NCI-H2196 (cell line): ENCODE results near the gene DGCR8.

Experiments used
- DNase-seq: peaks from one replicate; lab custom pipeline; 2025; ENCODE audit not compliant: unreplicated experiment; lab: John Stamatoyannopoulos, UW

Gene DGCR8

DNA sequence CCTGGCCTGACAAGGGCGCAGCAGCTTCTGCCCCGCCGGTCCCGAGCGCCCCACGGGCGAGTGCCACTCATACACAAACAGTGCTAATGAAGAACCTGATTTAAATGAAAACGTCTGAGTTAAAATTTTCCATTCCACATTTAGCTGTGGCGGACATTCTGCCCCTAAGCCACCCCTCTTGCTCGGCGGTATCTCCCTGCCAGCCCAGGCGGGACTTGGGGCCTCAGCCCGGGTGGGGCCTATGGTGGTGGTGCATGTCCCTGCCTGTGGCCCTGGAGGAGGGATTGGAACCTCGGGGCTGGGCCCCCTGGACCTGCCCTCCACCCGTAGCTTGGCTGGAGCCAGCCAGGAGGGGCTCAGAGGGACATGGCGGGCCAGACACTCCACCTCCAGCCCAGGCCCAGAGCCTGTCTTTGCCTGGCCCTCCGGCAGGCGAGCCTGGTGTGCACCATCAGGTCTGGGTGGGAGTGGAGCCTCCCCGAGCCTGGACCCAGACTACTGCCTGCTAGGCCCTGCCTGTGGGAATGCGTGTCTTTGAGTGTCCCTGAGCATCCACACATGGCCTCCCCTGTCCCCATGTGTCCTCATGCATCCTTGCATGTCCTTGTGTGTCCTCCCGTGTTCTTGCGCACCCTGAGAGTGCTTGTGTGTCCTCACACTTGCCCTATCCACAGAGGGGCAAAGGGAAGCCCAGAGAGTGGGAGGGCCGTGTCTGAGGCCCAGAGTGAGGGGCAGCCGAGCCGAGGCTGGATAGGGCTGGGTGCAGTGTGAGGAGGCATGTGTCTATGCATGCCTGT lies 56.0 kb downstream of the DGCR8 start:
- DNase-seq: no peak

DNA sequence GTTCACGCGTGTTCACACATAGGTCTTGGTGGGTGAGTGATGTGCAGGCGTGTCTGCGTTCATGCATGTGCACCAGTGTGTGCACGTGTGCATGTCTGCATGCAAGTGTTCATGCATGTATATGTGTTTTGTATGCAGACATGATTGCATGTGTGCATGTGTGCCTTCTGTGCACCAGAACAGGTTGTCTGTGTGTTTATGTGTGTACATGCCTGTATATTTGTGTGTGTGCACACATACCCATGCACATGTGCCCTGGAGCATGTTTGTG lies 56.5 kb downstream of the DGCR8 start:
- no peak for DNase-seq

DNA sequence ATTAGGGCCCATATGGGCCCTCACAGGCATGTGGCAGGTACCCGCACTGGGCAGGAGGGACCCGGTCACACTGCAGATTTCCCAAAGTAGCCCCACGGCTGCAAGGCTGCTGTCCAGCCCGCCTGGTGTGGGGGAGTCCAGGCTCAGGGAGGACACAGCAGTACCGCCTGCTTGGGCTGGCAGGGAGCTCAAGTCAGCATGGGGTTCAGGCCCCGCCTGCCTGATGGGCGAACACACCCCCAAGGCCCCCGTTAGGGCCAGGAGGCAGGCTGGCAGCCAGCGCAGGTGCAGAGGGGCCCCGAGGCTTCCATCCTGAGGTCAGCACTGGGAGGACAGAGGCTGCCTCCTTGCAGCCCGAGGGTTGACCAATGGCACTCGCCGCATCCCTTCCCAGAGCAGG lies 57.1 kb downstream of the DGCR8 start:
- DNase-seq: no peak

DNA sequence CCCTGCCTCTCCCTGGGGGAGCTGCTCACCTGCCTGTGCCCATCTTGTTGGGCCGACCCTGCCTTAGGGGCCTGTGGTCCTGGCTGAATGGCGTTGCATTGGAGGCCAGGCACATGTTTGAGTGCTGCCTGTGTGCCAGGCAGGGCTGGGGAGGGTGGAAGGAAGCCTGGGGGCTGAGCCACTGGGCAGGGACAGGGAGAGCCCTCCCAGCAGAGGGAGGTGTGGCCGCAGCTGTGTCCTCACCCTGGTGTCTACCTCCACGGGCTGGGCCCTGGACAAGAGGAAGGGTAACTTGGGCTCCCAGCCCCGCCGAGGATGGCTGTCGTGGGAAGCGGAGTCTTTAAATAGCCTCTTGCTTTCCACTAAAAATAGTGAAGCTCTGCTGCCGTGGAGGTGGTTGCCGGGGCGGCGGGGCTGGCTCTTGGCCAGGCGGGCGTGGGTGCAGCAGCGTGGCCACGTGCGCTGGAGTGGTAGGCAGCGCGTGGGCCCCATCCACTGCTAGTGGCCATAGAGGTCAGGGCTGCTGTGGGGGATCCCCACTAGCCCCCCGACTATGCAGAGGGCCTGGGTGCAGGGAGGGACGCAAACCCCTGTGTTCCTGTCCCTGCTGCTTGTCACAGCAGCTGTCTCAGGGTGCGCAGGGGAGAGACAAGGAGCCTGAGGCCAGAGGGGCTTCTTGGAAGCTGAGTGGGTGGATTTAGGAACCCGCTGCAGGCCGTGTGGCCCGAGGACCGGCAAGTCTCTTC lies 57.8 kb downstream of the DGCR8 start:
- no peak for DNase-seq

DNA sequence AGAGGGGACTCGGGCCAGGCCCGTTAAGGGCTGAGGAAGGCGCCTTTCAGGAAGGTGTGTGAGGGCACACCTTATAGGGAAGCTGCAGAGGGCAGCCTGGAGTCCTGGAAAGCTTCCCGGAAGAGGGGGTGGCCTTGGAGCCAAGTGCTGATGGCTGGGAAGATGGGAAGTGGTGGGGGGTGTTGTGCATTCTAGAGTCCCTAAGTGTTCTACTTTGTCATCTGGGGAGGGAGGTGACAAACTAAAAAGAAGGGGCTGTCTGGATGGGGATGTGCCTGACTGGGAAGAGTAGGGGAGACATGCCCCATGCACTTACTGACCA lies 58.3 kb downstream of the DGCR8 start:
- DNase-seq: no peak

DNA sequence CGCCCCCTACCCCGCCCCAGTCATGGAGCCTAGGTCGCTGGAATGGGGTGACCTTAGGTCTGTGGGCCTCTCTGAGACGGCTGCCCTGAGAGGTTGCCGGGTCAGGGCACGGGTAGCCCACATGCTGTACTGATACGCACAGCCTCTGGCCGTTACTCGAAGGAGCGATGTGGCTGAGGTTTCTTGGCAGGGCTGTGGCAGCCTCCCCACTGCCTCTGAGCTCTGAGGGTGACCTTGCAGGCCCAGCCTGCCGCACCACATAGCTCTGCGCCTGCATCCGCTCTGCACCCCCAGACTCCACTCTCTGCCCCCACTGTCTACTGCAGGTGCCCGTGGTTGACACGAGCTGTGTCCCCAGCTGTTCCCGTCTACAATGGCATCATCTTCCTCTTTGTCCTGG lies 58.8 kb downstream of the DGCR8 start:
- DNase-seq: no peak

DNA sequence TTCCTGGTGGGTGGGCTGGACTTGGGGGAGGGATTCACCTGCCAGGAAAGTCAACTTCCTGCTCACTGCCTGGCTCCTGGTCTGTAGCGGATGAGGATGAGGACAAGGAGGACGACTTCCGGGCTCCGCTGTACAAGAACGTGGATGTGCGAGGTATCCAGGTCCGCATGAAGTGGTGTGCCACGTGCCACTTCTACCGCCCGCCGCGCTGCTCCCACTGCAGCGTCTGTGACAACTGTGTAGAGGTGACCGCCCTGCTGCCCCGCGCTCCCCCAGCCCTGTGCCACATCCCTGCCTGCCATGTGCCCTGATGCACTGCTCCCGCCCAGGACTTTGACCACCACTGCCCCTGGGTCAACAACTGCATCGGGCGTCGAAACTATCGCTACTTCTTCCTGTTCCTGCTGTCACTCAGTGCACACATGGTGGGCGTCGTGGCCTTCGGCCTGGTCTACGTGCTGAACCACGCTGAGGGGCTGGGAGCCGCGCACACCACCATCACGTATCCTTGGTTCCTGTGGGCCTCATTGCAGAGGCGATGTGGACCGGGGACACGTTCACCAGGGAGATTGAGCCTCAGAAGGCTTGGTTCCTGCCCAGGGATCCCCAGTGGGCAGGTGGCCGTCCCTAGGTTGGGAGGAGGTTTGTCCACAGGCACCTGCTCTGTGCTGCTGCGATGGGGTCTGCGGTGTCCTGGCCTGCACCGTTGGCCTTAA lies 59.5 kb downstream of the DGCR8 start:
- DNase-seq: no peak

DNA sequence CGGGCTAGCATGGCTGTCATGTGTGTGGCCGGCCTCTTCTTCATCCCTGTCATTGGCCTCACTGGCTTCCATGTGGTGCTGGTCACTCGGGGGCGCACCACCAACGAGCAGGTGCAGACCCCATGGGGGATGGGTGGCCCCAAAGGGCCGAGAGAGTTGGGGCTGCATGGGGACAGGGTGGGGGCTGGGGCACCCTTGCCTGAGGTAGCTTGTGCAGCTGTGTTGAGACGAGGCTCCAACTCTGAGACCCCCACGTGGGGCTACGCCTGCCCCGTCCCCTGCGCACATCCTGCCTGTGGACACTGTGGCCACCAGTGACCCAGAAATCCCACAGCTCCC lies 60.0 kb downstream of the DGCR8 start:
- DNase-seq: no peak

DNA sequence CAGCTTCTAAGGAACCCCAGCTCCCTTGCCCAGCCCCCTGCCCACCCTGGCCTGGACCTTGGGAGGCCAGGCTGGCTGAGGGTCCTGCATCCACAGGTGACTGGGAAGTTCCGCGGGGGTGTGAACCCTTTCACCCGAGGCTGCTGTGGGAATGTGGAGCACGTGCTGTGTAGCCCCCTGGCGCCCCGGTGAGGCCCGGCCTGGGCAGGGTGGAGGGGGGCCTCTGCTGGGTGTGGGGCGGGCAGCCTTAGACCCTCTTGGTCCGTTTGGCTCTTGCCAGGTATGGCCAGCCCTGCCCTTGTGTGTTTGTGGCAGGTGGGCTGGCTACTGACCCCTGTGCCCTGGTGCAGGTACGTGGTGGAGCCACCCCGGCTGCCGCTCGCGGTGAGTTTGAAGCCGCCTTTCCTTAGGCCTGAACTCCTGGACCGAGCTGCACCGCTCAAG lies 60.5 kb downstream of the DGCR8 start:
- no peak for DNase-seq

DNA sequence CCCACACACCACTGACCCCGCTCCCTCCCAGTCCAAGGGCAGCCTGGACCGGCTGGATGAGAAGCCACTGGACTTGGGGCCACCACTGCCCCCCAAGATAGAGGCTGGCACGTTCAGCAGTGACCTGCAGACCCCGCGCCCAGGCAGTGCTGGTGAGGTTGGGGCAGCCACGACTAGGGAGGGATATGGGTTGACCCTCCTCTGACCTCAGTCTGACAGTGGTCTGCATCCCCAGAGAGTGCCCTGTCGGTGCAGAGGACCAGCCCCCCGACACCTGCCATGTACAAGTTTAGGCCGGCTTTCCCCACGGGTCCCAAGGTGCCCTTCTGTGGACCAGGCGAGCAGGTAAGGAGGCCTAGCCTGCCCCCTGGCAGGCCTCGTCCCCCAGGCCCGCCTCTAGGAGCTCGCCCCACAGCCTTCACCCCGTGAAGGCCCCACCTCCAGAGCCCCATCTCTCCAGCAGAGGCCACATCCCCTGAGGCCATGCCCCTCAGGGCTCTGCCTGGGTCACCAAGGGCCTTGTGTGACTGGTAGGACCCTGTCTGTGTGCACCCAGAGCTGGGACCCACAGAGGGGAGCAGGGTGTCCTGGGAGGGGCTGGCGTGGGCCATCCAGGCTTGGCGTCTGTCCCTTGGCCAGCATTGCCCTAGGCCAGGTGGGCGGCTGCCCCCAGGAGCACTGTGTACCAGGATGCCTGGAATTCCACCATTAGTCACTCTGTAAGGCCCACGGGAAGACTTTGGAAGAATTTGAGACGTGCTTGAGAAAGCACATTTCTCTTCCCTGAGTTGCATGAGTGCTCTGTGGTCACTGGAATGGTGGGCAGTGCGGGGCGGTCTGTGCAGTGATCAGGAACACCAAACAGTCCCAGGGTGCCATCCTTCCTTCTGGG lies 61.4 kb downstream of the DGCR8 start:
- no peak for DNase-seq

DNA sequence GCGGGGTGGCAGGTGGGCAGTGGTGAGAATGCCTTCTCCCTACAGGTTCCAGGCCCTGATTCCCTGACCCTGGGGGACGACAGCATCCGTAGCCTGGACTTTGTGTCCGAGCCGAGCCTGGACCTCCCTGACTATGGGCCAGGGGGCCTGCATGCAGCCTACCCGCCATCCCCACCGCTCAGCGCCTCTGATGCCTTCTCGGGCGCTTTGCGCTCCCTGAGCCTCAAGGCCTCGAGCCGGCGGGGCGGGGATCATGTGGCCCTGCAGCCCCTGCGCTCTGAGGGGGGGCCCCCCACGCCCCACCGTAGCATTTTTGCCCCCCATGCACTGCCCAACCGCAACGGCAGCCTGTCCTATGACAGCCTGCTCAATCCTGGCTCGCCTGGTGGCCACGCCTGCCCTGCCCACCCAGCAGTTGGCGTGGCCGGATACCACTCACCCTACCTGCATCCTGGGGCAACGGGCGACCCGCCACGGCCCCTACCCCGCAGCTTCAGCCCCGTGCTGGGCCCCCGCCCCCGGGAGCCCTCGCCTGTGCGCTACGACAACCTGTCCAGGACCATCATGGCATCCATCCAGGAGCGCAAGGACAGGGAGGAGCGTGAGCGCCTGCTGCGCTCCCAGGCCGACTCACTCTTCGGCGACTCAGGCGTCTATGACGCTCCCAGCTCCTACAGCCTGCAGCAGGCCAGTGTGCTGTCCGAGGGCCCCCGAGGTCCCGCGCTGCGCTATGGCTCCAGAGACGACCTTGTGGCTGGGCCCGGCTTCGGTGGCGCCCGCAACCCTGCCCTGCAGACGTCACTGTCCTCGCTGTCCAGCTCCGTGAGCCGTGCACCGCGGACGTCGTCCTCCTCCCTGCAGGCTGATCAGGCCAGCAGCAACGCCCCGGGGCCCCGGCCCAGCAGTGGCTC lies 62.9 kb downstream of the DGCR8 start:
- no peak for DNase-seq

DNA sequence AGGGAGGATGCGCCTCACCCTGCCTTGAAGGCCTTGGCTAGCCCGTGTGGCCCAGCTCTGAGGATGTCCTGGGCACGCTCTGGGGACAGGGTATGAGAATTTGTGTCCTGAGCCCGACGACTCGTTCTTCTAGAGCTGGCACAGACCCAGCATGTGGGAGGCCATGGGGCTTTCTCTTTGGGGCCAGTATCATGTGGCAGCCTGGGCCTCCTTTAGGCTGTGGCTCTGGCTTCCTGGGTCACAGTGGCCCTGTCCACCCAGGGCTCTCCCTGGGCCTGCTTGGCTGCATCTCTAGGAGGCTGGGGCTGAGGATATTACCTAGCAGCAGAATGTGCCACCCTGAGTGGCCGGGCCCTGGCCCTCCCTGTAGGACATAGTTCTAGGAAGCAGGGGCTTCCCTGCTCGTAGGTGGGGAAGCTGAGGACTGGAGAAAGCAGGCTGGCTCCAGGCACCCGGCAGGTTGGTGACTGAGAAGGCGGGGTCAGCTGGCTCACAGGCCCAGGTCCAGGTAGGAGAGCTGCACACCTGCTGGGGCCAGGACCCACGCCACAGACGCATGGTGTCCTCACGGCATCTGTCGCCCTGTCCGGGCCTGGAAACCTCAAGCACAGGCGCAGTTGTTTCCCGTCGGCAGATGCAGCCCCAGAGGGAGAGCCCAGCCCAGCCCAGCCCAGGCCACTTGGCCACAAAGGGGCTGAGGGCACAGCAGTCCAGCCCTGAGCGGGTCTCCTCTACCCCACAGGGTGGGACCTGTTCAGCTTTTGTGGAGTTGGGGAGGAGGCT lies 64.0 kb downstream of the DGCR8 start:
- DNase-seq: no peak

DNA sequence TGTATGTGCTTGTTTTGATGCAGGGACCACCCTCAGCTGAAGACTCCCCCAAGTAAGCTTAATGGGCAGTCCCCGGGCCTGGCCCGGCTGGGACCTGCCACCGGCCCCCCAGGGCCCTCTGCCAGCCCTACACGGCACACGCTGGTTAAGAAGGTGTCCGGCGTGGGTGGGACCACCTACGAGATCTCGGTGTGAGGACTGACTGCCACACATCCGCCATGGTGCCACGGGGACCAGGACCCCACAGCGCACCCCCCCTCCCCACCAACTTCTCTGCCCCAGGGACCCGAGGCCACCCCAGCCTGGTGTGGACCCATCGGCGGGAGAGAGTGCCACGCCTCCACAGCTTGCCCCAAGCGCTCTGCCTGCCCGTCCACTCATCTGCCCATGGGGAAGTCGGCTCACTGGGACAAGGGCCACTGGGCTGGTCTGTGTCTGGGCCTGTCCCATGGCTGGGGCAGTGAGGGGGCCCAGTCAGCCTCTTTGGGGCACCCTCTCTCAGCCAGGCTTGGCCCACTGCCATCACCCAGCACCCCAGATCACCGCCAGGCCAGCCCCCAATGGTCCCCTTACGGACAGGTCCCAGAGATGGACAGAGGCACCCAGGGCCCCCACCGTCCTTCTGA lies 65.3 kb downstream of the DGCR8 start:
- DNase-seq: no peak

DNA sequence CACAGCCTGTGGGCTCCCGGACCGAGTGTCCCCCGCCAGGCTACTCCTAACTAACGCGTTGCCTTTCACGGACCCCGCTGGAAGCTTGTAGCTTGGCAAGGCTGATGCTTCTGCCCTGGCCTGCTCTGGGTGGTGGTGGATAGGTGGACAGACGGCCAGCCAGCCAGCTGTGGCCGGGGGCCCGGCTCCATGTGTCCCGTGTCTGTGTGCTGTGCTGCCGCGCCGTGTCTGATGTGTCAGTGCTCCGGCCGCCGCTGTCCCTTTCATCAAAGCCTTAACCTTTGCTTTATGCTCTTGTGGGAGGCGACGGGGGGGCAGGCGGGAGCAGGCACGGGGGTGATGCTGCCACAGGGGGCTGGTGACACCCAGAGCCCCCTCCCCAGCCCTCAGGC lies 65.8 kb downstream of the DGCR8 start:
- no peak for DNase-seq

DNA sequence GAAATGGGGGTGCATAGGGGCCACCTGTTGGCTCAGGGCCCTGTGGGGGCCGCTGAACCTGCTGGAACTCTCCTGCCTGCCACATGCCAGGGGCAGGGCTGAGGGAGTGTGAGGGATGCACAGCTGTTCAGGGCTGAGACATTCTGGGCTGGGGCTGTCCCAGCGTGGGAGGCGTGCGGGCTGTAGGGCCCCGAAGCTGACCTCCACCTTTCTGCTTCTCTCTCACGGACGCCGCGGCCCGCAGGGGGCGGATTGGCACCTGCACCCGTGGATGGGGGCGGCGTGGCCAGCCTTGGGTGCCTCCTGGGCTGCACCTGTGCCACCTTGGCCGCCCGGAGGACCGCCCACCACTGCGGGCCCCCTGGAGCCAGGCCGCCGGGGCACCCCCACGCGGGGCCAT lies 66.7 kb downstream of the DGCR8 start:
- DNase-seq: no peak

DNA sequence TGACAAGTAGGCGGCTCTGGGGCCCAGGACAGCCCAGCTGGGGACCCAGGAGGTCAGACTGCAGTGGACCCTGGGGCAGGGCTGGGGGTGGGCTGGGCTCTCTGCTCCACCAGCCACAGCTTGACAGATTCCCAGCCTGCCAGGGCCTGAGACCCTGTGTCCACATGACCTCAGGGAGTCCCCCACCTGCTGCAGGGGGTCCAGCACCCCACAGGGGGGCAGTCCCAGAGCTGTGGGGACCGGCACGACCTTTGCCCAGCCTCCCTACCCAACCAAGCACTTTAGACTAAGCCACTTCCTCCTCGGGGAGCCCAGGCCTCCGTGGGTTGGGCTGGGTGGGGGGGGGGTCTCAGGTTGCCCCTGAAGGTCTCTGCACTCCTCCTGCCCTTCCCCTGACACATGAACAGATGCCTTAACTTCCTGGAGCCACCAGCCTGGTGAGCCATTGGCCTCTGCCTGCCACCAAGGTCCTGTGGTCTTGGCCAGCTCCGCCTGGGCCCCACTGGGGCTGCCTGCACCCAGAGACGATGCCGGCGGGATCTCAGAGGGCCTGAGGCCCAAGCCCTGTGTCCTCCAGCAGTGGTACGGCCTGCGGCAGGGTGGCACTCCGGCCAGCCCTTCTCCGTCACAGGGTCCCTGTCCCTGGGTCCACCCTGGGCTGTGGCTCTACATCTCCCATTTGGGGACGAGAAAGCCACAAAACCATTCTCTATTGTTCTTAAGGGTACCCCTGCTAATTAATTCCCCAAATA lies 67.4 kb downstream of the DGCR8 start:
- DNase-seq: no peak

DNA sequence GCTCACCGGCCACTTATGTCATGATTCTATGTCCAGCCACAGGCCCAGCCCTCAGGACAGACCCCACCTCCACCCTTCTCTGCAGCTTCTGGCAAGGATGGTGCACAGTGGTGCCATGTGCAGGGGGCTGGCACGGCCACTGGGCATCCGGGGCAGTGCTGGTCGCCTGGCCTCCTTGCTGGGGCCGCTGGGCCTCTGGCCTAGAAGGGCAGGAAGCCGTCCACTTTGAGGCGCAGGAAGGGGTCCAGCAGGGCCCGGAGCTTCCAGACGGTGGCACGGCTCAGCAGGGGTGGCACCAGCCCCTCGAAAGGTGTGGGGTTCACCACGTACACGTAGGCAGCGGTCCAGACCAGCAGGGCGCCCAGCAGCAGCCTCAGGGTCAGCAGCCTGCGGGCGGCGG lies 68.4 kb downstream of the DGCR8 start:
- no peak for DNase-seq
